DND-41 (cell line): Measurements from ENCODE around the gene IKBKG.
"Not testable (repeated sequence)": the region's sequence is repeated elsewhere in the genome, so short reads cannot be mapped to it uniquely, and the experiment has no call there.

Experiments used
- ATAC-seq: fragments of 200-7000 bp; cut with Tn5 transposase; 3 replicates; pipeline ENCODE4 v1.9.1; 2021; ENCODE audit warnings: low read depth; ENCODE audit not compliant: insufficient read depth
- DNase-seq: peaks from one replicate; pipeline ENCODE4 v3.0.0-alpha.2; 2020
- H2AFZ ChIP-seq: 2 replicates; pipeline ENCODE4 v1.6.0; 2012; ENCODE audit warnings: low read depth, low read length
- H3K27ac ChIP-seq: 2 replicates; pipeline ENCODE4 v1.5.1; 2012; ENCODE audit warnings: low read length, inconsistent platforms
- H3K27me3 ChIP-seq: fragments of 200-600 bp; sonication (generic); 2 replicates; pipeline ENCODE4 v1.6.0; 2012; ENCODE audit warnings: low read length, mild to moderate bottlenecking, inconsistent platforms; ENCODE audit not compliant: insufficient read depth, poor library complexity
- H3K36me3 ChIP-seq: 2 replicates; pipeline ENCODE4 v1.5.1; 2012; ENCODE audit warnings: low read length, inconsistent platforms; ENCODE audit not compliant: insufficient read depth
- H3K4me1 ChIP-seq: 2 replicates; pipeline ENCODE4 v1.5.1; 2012; ENCODE audit warnings: mild to moderate bottlenecking, low read length; ENCODE audit not compliant: insufficient read depth
- H3K4me2 ChIP-seq: 2 replicates; pipeline ENCODE4 v1.6.0; 2012; ENCODE audit warnings: mild to moderate bottlenecking, moderate library complexity, low read length, inconsistent platforms; ENCODE audit not compliant: insufficient read depth
- H3K4me3 ChIP-seq, 2 experiments: fragments of 200-600 bp in 1 of 2; shearing (Covaris generic) in 1 of 2; 2 replicates each; pipeline ENCODE4 v1.5.1; 2012 to 2016; ENCODE audit warnings: inconsistent platforms in 2 of 2, low read length in 2 of 2, mild to moderate bottlenecking in 2 of 2, low read depth in 1 of 2, moderate library complexity in 1 of 2
- H3K79me2 ChIP-seq: 2 replicates; pipeline ENCODE4 v1.6.0; 2012; ENCODE audit warnings: low read length, inconsistent platforms; ENCODE audit not compliant: insufficient read depth
- H3K9ac ChIP-seq: 2 replicates; pipeline ENCODE4 v1.6.0; 2012; ENCODE audit warnings: low read depth, mild to moderate bottlenecking, inconsistent platforms, low read length, moderate library complexity
- H3K9me3 ChIP-seq: 2 replicates; pipeline ENCODE4 v1.5.1; 2012; ENCODE audit warnings: low read length, moderate library complexity, mild to moderate bottlenecking, inconsistent platforms; ENCODE audit not compliant: insufficient read depth, severe bottlenecking
- H4K20me1 ChIP-seq: 2 replicates; pipeline ENCODE4 v1.6.0; 2012; ENCODE audit warnings: low read length; ENCODE audit not compliant: insufficient read depth
- EZH2 ChIP-seq: IDR thresholded peaks from 3 replicates; pipeline ENCODE4 v1.6.1; 2012; ENCODE audit warnings: borderline replicate concordance, low read depth, mild to moderate bottlenecking, moderate library complexity, low read length, inconsistent platforms; ENCODE audit not compliant: severe bottlenecking
- TF ChIP-seq, protein P1 (sequence below): IDR thresholded peaks from 2 replicates; pipeline ENCODE4 v1.5.1; 2012; ENCODE audit warnings: borderline replicate concordance, low read length, moderate library complexity, mild to moderate bottlenecking; ENCODE audit not compliant: poor library complexity, severe bottlenecking; ENCODE audit errors: extremely low read depth

IKBKG gene

DNA sequence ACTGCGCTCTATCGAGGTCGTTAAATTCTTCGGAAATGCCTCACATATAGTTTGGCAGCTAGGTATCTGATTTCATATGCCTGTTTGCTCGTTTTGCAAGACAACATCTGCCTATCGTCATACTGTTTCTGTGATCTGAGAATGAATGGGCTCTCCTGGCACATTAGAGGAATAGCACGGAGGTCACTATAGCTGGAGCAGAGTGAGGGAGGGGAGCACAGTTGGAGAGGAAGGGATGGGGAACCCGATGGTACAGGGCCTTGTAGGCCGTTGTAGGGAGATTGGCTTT is 552 bp downstream of the IKBKG start:
- Histone ChIP-seq H3K4me1 (peaks cover 49% of the 10 kb centered on the region), H3K27ac (peak overlapping the region; percentile 91), H3K27me3 (no peaks in the 10 kb centered on the region), H3K4me3 (peak overlapping the region; percentile 94 to 100), H2AFZ (peak overlapping the region; percentile 68), H3K36me3 (peaks cover 15% of the 10 kb centered on the region), H3K9me3 (no peaks in the 10 kb centered on the region), H4K20me1 (peaks cover 22% of the 10 kb centered on the region; the same call in 1 of the 2 replicates), H3K79me2 (peaks cover 58% of the 10 kb centered on the region), H3K9ac (peak overlapping the region; percentile 93), H3K4me2 (peak overlapping the region; percentile 99)
- no peak for TF ChIP-seq EZH2
- TF ChIP-seq, protein P1, sequence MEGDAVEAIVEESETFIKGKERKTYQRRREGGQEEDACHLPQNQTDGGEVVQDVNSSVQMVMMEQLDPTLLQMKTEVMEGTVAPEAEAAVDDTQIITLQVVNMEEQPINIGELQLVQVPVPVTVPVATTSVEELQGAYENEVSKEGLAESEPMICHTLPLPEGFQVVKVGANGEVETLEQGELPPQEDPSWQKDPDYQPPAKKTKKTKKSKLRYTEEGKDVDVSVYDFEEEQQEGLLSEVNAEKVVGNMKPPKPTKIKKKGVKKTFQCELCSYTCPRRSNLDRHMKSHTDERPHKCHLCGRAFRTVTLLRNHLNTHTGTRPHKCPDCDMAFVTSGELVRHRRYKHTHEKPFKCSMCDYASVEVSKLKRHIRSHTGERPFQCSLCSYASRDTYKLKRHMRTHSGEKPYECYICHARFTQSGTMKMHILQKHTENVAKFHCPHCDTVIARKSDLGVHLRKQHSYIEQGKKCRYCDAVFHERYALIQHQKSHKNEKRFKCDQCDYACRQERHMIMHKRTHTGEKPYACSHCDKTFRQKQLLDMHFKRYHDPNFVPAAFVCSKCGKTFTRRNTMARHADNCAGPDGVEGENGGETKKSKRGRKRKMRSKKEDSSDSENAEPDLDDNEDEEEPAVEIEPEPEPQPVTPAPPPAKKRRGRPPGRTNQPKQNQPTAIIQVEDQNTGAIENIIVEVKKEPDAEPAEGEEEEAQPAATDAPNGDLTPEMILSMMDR: no peak
- no peak for ATAC-seq
- DNase-seq: no peak

DNA sequence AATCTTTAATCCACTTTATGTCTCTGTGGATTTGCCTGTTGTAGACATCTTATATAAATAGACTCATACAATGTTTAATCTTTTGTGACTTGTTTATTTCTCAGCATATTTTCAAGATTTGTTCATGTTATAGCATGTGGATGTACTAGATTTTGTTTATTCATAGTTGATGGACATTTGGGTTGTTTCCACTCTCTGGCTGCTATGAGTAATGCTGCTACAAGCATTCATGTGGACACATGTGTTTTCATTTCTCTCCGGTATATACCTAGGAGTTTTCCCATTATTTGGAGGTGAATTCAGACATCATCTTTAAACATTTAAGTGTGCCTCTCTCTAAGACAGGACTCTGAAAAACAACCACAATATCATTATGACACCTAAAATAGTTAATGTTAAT is 2.3 kb downstream of the IKBKG start:
- no peak overlapping the region for H2AFZ ChIP-seq
- H3K27ac ChIP-seq: no peak overlapping the region
- TF ChIP-seq, protein P1: no peak
- TF ChIP-seq EZH2: no peak
- H3K79me2 ChIP-seq: peaks cover 63% of the 10 kb centered on the region
- no peak for DNase-seq
- no peak overlapping the region for H3K9ac ChIP-seq
- peak overlapping the region; percentile 99; the same call in 1 of the 2 replicates for H3K4me2 ChIP-seq
- peaks cover 28% of the 10 kb centered on the region for H4K20me1 ChIP-seq
- no peaks in the 10 kb centered on the region for H3K9me3 ChIP-seq
- H3K36me3 ChIP-seq: peaks cover 22% of the 10 kb centered on the region
- no peak for ATAC-seq
- H3K27me3 ChIP-seq: no peaks in the 10 kb centered on the region
- peaks cover 39% of the 10 kb centered on the region for H3K4me1 ChIP-seq
- no peak overlapping the region for H3K4me3 ChIP-seq

DNA sequence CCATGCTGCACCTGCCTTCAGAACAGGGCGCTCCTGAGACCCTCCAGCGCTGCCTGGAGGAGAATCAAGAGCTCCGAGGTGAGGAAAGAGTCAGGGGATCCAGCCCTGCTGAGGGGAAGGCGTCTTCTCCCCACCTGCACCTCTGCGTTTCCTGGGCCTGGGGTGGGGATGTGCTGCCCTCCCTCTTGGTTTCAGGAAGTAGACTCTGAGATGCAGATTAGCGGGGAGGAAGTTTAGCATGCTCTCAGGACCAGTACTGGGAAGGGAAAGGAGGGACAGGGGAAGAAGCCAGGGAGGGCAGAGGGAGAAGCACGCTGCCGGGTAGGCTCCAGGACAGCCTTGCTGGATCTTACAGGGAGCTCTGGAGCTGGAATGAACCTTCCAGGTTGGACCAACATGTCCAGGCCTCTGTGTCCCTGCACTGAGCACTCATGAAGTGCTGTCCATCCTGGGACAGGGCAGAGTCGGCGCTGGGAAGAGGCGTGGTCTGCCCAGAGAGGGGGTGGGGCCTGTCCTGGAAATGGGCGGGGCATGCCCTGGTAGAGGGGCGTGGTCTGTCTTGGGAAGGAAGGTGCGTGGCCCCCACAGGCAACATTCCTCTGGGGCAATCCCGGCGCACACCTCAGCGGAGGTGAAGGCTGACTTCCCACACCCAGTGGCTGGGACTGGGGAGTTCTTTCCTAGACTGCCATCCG is 4.8 kb downstream of the IKBKG start:
- DNase-seq, H3K4me2 ChIP-seq, H2AFZ ChIP-seq, H3K27ac ChIP-seq, H3K9ac ChIP-seq, H3K9me3 ChIP-seq, H3K27me3 ChIP-seq, ATAC-seq, H3K4me3 ChIP-seq: not testable (repeated sequence)
- Histone ChIP-seq H3K79me2 (peaks cover 58% of the 10 kb centered on the region), H4K20me1 (peaks cover 28% of the 10 kb centered on the region), H3K4me1 (peaks cover 23% of the 10 kb centered on the region), H3K36me3 (peaks cover 23% of the 10 kb centered on the region)

DNA sequence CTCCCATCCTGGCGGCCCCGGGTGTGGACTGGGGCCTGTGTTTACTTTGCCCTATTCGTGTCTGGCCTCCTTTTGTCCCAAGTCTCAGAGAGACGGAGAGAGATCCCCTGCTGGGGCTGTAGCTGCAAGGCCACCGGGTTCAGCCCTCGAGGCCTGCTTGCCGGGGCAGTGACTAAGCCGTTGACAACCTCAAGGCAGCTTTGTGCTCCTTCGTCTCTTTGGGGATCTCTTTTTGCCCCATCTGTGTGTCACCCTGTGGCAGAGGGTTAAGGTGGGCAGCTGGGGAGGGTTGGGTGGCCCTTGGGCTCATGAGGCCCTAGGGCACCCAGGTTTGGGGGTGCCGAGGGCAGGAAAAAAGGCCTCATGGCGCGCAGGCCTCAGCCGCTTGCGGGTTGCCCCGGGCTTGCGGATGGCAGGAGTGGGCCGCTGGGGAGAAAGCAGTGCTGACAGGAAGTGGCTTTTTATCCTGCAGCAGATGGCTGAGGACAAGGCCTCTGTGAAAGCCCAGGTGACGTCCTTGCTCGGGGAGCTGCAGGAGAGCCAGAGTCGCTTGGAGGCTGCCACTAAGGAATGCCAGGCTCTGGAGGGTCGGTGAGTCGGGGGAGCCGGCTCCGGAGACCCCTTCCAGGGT is 10.8 kb downstream of the IKBKG start:
- not testable (repeated sequence) for H3K9ac ChIP-seq, H3K27me3 ChIP-seq, H2AFZ ChIP-seq, H3K4me2 ChIP-seq, H3K27ac ChIP-seq, H3K4me3 ChIP-seq, H3K79me2 ChIP-seq, H3K4me1 ChIP-seq, DNase-seq, H4K20me1 ChIP-seq, H3K9me3 ChIP-seq
- ATAC-seq: peak; percentile 87
- H3K36me3 ChIP-seq: peaks cover 20% of the 10 kb centered on the region

DNA sequence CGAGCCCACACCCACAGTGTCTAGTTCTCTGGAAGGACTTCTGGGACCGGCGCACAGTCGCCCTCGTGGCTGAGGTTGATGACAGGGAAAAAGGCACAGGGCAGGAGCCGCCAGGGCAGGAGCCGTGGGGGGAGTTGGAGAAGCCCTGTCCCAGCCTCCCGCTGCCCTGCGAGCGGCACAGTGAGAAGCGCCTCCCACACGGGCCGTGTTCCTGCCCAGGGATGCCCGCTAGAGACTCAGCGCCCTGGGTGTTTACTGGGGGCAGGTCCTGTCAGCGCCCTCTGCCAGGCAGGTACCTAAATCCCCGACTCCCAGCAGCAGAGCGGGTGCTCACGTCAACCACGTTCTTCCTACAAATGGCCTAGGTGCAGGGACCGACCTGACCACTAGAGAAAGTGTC is 11.5 kb downstream of the IKBKG start:
- H3K4me1 ChIP-seq, H4K20me1 ChIP-seq, ATAC-seq, DNase-seq, H3K4me2 ChIP-seq, H3K27me3 ChIP-seq, H3K9ac ChIP-seq, H3K9me3 ChIP-seq, H3K79me2 ChIP-seq, H2AFZ ChIP-seq, H3K4me3 ChIP-seq, H3K27ac ChIP-seq: not testable (repeated sequence)
- peaks cover 13% of the 10 kb centered on the region for H3K36me3 ChIP-seq

DNA sequence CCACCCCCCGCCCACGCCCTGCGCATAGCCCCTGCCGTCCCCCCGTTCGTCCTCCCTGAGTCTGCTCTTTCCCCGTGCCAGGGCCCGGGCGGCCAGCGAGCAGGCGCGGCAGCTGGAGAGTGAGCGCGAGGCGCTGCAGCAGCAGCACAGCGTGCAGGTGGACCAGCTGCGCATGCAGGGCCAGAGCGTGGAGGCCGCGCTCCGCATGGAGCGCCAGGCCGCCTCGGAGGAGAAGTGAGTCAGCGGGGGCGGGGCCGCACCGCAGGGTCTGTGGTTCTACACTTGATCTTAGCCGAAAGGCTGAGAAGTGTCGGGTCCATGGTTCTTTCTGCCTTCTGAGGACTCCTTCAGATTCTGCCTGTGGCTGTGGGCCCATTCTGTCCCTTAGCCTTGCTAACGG is 12.9 kb downstream of the IKBKG start:
- not testable (repeated sequence) for H3K36me3 ChIP-seq, H2AFZ ChIP-seq, ATAC-seq, H3K9me3 ChIP-seq, H3K4me3 ChIP-seq, DNase-seq, H3K79me2 ChIP-seq, H4K20me1 ChIP-seq, H3K27me3 ChIP-seq, H3K27ac ChIP-seq, H3K4me1 ChIP-seq, H3K4me2 ChIP-seq, H3K9ac ChIP-seq
